ENCODE results near the gene SLC6A4. TPM values are rescaled to one million over a fixed set of nuclear protein-coding genes. Genes with fewer than 3 reads are reported as not detected.

The SLC6A4 gene
- total RNA-seq, 1 donor from 2014 or later = 1.1 TPM

DNA sequence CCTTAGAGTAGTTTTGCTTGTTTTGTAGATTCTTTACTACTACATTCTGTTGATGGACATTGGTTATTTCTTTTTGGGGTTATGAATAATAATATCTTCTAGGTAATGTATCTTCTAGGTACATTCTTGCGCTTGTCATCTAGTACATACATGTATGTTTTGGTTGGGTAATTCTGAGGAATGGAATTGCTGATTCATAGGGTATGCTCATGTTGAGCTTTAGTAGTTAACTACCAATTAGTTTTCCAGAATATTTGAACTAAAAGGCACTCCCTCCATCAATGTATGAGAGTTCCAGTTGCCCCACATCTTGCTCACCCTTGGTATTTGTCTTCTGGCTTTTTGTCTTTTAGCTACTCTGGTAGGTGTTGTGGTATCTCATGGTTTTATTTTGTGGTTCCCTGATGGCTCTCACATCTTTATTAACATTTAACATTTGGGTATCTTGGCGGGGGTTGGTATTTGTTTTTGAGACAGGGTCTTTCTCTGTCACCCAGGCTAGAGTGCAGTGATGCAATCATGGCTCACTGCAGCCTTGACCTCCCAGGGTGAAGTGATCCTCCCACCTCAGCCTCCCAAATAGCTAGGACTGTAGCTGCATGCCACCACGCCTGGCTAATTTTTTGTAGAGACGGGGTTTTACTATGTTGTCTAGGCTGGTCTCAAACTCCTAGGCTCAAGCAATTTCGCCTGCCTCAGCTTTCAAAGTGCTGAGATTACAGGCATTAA, 47.1 kb downstream of the SLC6A4 start:
- no peak overlapping the region for H3K27ac Mint-ChIP-seq
- H3K27me3 Mint-ChIP-seq (ENCODE audit: low read depth) = peaks cover 4% of the 10 kb centered on the region
- H3K36me3 Mint-ChIP-seq = peaks cover 29% of the 10 kb centered on the region
- no peak overlapping the region for H3K4me3 Mint-ChIP-seq
- H3K4me1 Mint-ChIP-seq = no peaks in the 10 kb centered on the region
- TF ChIP-seq, protein P1, sequence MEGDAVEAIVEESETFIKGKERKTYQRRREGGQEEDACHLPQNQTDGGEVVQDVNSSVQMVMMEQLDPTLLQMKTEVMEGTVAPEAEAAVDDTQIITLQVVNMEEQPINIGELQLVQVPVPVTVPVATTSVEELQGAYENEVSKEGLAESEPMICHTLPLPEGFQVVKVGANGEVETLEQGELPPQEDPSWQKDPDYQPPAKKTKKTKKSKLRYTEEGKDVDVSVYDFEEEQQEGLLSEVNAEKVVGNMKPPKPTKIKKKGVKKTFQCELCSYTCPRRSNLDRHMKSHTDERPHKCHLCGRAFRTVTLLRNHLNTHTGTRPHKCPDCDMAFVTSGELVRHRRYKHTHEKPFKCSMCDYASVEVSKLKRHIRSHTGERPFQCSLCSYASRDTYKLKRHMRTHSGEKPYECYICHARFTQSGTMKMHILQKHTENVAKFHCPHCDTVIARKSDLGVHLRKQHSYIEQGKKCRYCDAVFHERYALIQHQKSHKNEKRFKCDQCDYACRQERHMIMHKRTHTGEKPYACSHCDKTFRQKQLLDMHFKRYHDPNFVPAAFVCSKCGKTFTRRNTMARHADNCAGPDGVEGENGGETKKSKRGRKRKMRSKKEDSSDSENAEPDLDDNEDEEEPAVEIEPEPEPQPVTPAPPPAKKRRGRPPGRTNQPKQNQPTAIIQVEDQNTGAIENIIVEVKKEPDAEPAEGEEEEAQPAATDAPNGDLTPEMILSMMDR (IDR thresholded peaks at IDR 0.05; ENCODE audit: unreplicated experiment) = no peak
- no peak for DNase-seq (ENCODE audit: low spot score in 2 of 2, unreplicated experiment in 2 of 2)
- H3K9me3 Mint-ChIP-seq = no peaks in the 10 kb centered on the region

DNA sequence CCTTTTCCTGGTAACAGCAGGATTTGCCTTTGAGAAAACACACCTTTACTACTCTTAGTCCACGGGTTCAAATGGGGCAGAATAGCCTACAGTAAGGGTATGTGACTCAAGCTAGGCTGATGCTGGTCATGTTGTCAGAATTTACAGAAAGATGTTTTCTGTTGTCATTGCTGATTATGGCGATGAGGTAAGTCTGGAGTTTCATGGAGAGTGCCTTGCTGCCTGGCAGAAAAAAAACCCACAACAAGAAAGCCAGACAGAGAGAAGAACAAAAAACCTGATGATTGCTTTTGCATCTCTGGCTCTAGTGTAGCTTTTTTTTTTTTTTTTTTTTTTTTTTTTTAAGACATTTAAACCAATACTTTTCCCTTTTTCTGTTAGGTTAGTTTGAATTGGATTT, 47.9 kb downstream of the SLC6A4 start:
- no peak for DNase-seq (ENCODE audit: low spot score in 2 of 2, unreplicated experiment in 2 of 2)
- TF ChIP-seq, protein P1 (IDR thresholded peaks at IDR 0.05; ENCODE audit: unreplicated experiment) = no peak
- Mint-ChIP-seq H3K4me1 (no peaks in the 10 kb centered on the region), H3K9me3 (no peaks in the 10 kb centered on the region), H3K27ac (peak overlapping the region; percentile 11), H3K36me3 (peaks cover 35% of the 10 kb centered on the region), H3K4me3 (no peak overlapping the region), H3K27me3 (ENCODE audit: low read depth) (no peaks in the 10 kb centered on the region)

DNA sequence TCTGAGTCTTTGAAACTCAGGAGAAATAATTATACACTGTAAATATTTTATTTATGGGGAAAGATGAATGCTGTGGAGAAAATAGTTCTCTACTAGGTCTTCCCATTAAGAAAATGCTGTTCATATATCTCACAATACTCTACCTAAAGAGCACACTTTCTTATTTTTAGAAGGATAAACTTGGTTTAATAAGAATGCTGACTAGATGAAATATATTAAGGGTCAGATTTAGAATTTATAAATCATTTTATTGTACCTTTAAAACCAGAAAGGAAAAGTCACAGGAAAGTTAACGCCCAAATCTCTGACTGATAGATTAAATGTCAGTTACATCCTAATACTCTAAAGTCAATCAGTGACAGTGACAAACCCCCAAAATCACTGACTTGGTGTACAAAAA, 48.7 kb downstream of the SLC6A4 start:
- H3K36me3 Mint-ChIP-seq = peaks cover 37% of the 10 kb centered on the region
- H3K27me3 Mint-ChIP-seq (ENCODE audit: low read depth) = no peaks in the 10 kb centered on the region
- no peaks in the 10 kb centered on the region for H3K9me3 Mint-ChIP-seq
- H3K4me3 Mint-ChIP-seq = no peak overlapping the region
- TF ChIP-seq, protein P1 (IDR thresholded peaks at IDR 0.05; ENCODE audit: unreplicated experiment) = no peak
- no peak for DNase-seq (ENCODE audit: low spot score in 2 of 2, unreplicated experiment in 2 of 2)
- H3K4me1 Mint-ChIP-seq = no peaks in the 10 kb centered on the region
- H3K27ac Mint-ChIP-seq = no peak overlapping the region

DNA sequence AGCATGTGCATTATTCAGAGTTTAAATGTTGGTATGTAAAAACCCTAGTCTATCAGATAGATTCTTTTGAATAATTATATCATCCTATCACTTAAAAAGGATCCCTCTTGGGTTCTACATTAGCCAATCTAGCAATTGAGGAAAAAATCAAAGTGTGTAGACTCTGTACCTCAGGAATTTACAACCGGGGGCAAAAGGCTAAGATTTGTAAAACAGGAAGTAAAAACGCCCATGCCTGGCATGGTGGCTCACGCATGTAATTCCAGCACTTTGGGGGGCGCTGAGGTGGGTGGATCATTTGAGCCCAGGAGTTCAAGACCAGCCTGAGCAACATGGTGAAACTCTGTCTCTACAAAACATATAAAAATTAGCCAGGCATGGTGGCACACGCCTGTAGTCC, 58.6 kb downstream of the SLC6A4 start:
- TF ChIP-seq, protein P1 (IDR thresholded peaks at IDR 0.05; ENCODE audit: unreplicated experiment) = no peak
- DNase-seq (ENCODE audit: low spot score in 2 of 2, unreplicated experiment in 2 of 2) = no peak
- no peak overlapping the region for H3K4me3 Mint-ChIP-seq
- H3K36me3 Mint-ChIP-seq = peaks cover 29% of the 10 kb centered on the region
- no peaks in the 10 kb centered on the region for H3K9me3 Mint-ChIP-seq
- H3K27ac Mint-ChIP-seq = no peak overlapping the region
- no peaks in the 10 kb centered on the region for H3K4me1 Mint-ChIP-seq
- no peaks in the 10 kb centered on the region for H3K27me3 Mint-ChIP-seq (ENCODE audit: low read depth)

DNA sequence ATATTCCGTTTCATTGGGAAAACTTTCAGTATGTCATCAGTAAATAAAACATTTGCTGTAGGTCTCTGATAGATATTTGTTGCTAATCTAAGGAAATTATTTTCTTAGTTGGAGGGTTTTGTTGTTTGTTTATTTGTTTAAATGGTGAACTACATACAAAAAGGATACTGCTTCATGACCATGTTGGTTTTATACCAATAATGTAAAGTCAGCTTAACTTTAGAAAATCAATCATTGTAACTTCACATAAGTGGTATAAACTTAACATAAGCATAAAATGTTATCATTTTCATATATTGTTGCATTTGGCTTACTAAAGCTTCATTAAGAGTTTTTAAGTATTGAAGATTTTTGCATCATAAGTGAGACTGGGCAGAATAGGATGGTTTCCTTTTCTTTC, 60.9 kb downstream of the SLC6A4 start:
- no peak overlapping the region for H3K4me3 Mint-ChIP-seq
- no peaks in the 10 kb centered on the region for H3K27me3 Mint-ChIP-seq (ENCODE audit: low read depth)
- H3K27ac Mint-ChIP-seq = no peak overlapping the region
- peaks cover 24% of the 10 kb centered on the region for H3K36me3 Mint-ChIP-seq
- H3K4me1 Mint-ChIP-seq = no peaks in the 10 kb centered on the region
- H3K9me3 Mint-ChIP-seq = no peaks in the 10 kb centered on the region
- DNase-seq (ENCODE audit: low spot score in 2 of 2, unreplicated experiment in 2 of 2) = no peak
- TF ChIP-seq, protein P1 (IDR thresholded peaks at IDR 0.05; ENCODE audit: unreplicated experiment) = no peak

Measured in mesothelial cell of epicardium (in vitro differentiated cells).